Chondrocyte (in vitro differentiated cells): ENCODE results near the gene STK32B. TPM values are rescaled to one million over a fixed set of nuclear protein-coding genes. Genes with fewer than 3 reads are reported as not detected.
"Not testable (repeated sequence)": the region's sequence is repeated elsewhere in the genome, so short reads cannot be mapped to it uniquely, and the experiment has no call there.

Source experiments
- DNase-seq: peaks from one replicate; pipeline ENCODE4 v3.0.0; 2021; ENCODE audit warnings: mixed read lengths, low spot score
- H3K27ac Mint-ChIP-seq: one replicate; pipeline ENCODE4 v1.8.0; 2021; ENCODE audit warnings: mild to moderate bottlenecking, moderate library complexity, mixed read lengths; ENCODE audit not compliant: unreplicated experiment
- H3K27me3 Mint-ChIP-seq: 2 replicates; pipeline ENCODE4 v1.8.0; 2021; ENCODE audit warnings: low read depth, mixed read lengths
- H3K36me3 Mint-ChIP-seq: 2 replicates; pipeline ENCODE4 v1.8.0; 2021; ENCODE audit warnings: low read depth, mixed read lengths
- H3K4me1 Mint-ChIP-seq: 2 replicates; pipeline ENCODE4 v1.8.0; 2021; ENCODE audit warnings: low read depth, mild to moderate bottlenecking, mixed read lengths
- H3K4me3 Mint-ChIP-seq: one replicate; pipeline ENCODE4 v1.8.0; 2021; ENCODE audit warnings: mild to moderate bottlenecking, moderate library complexity, mixed read lengths; ENCODE audit not compliant: unreplicated experiment
- H3K9me3 Mint-ChIP-seq: 2 replicates; pipeline ENCODE4 v1.8.0; 2021; ENCODE audit warnings: low read depth, mixed read lengths
- CTCF ChIP-seq: fragments of 200-600 bp; sonication (generic); IDR thresholded peaks from 2 replicates; pipeline ENCODE4 v1.5.0; 2021; ENCODE audit warnings: antibody characterized with exemption, mild to moderate bottlenecking, moderate library complexity
- total RNA-seq: library from RNA; stranded (reverse); gene quantifications from 3 replicates; pipeline ENCODE4 v1.2.1, GENCODE V29; 2021

STK32B gene
- total RNA-seq, 1 donor from 2014 or later: 14.2 TPM

DNA sequence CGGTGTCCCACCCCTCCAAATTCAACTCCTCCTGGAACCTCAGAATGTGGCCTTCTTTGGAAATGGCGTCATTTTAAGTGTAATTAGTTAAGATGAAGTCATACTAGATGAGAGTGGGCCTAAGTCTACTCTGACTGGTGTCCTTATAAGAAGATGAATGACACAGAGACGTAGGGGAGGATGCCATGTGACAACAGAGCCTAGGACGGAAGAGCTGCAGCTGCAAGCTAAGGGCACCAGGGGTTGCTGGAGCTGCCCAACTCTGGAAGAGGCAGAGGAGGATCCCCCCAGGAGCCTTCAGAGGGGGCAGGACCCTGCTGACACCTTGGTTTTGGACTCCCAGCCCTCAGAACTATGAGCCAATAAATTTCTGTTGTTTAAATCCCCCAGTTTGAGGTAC lies 115.1 kb downstream of the STK32B start:
- no peaks in the 10 kb centered on the region for H3K9me3 Mint-ChIP-seq
- peaks cover 32% of the 10 kb centered on the region for H3K4me1 Mint-ChIP-seq
- H3K4me3 Mint-ChIP-seq: no peak overlapping the region
- H3K36me3 Mint-ChIP-seq: peaks cover 4% of the 10 kb centered on the region
- H3K27me3 Mint-ChIP-seq: no peaks in the 10 kb centered on the region
- peak overlapping the region; percentile 92 for H3K27ac Mint-ChIP-seq
- TF ChIP-seq CTCF: no peak
- no peak for DNase-seq

DNA sequence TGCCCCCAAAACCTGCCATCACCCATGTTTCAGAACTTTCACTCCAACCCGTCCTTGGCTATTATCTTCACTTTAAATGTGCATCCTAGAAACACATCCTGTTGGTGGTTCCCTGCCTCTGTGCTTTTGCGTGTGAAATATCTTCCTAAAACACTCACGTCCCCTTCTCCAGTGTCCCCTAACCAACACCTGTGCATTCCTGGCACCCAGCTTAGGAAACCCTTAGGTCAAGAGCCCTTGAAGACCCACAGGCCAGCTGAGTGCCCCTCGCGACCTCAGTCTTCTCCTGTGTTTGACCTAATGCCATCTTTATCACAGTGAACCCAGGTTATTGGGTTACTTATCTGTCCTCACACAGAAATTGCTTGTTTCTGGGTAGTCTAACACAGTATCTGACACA lies 117.6 kb downstream of the STK32B start:
- peaks cover 8% of the 10 kb centered on the region for H3K36me3 Mint-ChIP-seq

GRCh38 chr4:5175836-5176235 lies 124.6 kb downstream of the STK32B start:
- H3K9me3 Mint-ChIP-seq, H3K27ac Mint-ChIP-seq, H3K4me1 Mint-ChIP-seq, H3K4me3 Mint-ChIP-seq, H3K27me3 Mint-ChIP-seq, DNase-seq: not testable (repeated sequence)
- peaks cover 13% of the 10 kb centered on the region for H3K36me3 Mint-ChIP-seq

More for the DNA sequence above, 117.6 kb downstream of the STK32B start:
- TF ChIP-seq CTCF: no peak
- Mint-ChIP-seq H3K4me1 (peaks cover 27% of the 10 kb centered on the region), H3K27ac (no peak overlapping the region), H3K4me3 (no peak overlapping the region), H3K27me3 (no peaks in the 10 kb centered on the region), H3K9me3 (peaks cover 6% of the 10 kb centered on the region)
- no peak for DNase-seq

DNA sequence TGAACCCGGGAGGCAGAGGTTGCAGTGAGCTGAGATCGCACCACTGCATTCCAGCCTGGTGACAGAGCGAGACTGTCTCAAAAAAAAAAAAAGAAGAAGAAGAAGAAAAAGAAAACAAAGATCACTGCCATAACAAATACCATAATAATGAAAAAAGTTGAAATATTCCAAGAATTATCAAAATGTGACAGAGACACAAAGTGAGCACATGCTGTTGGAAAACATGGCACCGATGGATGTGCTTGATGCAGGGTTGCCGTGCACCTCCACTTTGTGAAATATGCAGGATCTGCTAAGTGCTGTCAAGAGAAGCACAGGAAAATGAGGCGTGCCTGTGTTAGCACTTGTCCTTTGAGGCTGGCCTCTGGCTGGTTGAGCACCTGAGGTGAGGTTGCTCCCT lies 133.3 kb downstream of the STK32B start:
- no peaks in the 10 kb centered on the region for H3K27me3 Mint-ChIP-seq
- H3K4me1 Mint-ChIP-seq: peaks cover 22% of the 10 kb centered on the region
- H3K4me3 Mint-ChIP-seq: no peak overlapping the region
- no peak for DNase-seq
- peaks cover 1% of the 10 kb centered on the region for H3K36me3 Mint-ChIP-seq
- TF ChIP-seq CTCF: no peak
- H3K27ac Mint-ChIP-seq: peak overlapping the region; percentile 67
- H3K9me3 Mint-ChIP-seq: peaks cover 3% of the 10 kb centered on the region

GRCh38 chr4:5185551-5185950 lies 134.3 kb downstream of the STK32B start:
- no peaks in the 10 kb centered on the region for H3K27me3 Mint-ChIP-seq
- H3K27ac Mint-ChIP-seq: no peak overlapping the region
- H3K36me3 Mint-ChIP-seq: peaks cover 1% of the 10 kb centered on the region
- peaks cover 22% of the 10 kb centered on the region for H3K4me1 Mint-ChIP-seq
- H3K9me3 Mint-ChIP-seq: peaks cover 3% of the 10 kb centered on the region
- TF ChIP-seq CTCF: no peak
- DNase-seq: no peak
- no peak overlapping the region for H3K4me3 Mint-ChIP-seq

- Mint-ChIP-seq H3K9me3 (peaks cover 3% of the 10 kb centered on the region), H3K36me3 (peaks cover 1% of the 10 kb centered on the region), H3K4me1 (peaks cover 23% of the 10 kb centered on the region), H3K27me3 (no peaks in the 10 kb centered on the region), H3K27ac (no peak overlapping the region), H3K4me3 (no peak overlapping the region)
- no peak for DNase-seq
- no peak for TF ChIP-seq CTCF
These were observed 135.2 kb downstream of the STK32B start for GRCh38 chr4:5186271-5187064.
